NCI-H2107 (cell line): ENCODE results near the gene ACVR2A.
A peak's percentile ranks its signal among the peaks of the same experiment; 100 is the strongest.

ENCODE experiments used
- DNase-seq: peaks from one replicate; lab custom pipeline; 2025; lab: John Stamatoyannopoulos, UW

Gene ACVR2A

DNA sequence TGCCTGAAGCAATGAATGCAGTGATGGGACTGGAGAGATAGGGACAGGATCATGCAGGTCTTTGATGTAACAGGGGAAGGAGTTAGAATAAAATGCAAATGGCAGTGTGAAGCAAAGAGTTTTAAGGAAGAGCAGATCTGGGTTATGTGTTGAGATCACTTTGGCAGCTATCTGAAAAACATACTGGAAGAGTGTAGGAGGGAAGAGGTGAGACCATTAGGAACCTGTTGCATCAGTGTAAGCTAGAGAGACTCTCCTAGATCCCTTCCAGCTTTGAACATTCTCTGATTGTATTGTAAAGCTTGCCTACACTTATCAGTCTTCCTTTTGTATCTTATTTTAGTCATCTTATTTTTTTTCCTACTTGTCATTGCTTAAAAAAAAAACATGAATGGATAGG lies 10.5 kb downstream of the ACVR2A start:
- DNase-seq, result no peak

DNA sequence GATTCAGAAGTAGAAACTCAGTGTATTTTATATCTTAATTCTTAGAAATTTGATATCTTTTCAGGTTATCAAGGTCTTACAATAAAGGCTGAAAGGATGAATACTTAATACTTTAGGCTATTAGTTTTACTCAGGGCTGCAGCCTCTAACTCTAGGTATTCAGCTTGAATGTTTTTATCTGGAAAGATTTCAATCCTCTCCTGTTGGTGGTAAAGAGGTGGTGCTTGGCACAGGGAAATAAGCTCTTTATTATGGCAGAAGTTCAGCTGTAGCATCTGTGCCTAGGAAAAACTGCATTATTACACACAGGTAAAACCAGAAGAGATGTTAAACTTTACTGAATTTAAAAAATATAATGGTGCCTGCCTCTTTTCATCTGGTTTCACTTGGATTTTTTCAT lies 11.1 kb downstream of the ACVR2A start:
- DNase-seq, result no peak

DNA sequence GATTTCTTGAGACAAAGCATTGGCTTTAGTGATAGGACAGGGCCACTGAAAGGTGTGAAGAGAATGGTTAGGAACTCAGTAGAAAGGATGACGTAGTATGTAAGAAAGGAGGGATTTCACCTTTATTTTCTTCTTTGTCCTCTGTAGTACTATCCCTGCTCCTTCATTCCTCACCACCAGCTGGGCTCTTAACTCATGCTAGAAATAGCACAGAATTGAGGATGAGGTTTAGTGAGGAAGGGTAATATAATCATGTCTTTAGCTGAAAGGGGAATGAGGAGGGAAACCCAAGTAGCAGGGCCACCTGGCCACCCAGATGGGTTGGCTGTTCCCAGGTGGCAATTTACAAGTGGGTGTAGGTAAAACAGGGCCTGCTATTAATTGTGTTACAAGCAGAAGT lies 15.2 kb downstream of the ACVR2A start:
- peak; percentile 46 for DNase-seq

DNA sequence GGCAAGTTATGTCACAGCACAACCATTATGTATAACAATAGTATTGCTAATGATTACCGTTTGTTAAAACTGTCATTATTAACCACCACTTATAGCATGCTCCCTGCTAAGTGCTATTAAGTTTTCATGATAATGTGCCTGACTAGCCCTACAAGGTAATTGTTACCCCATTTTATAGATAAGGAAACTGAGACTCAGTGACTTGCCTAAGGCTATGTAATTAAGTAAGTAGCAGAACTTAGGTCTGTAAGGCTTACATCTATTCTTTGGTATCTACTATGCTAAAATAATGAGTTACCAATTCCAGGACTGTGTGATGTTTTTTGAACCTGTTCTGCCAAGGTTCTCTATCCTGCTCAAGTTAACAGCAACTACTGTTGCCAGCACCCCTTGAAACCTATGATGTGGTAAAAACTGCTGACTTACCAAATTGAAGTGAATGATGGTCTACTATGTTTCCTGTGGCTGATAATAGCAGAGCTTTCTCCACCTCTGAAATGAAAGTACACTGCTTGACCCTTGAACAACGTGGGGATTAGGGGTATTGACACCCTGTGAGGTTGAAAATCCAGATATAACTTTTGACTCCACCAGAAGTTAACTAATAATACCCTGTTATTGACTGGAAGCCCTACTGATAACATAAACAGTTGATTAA lies 18.2 kb downstream of the ACVR2A start:
- DNase-seq, result no peak

DNA sequence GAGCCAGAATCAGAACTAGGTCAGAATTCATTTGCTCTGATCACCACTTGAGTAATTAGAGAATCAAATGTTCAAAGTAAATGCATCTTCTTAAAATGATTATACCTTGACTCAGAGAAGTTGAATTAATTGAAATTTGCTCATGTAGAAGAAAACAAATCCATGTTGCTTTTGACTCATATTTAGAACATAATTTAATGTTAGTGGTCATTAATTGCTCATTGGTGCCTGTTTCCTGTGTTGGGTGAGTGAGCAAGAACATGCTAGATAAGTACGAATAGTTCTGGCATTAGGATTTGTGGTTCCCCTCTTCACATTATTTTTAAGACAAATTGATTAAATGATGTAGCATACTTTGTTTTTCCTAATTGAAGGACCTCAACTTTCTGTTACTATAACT lies 19.0 kb downstream of the ACVR2A start:
- DNase-seq, result no peak

DNA sequence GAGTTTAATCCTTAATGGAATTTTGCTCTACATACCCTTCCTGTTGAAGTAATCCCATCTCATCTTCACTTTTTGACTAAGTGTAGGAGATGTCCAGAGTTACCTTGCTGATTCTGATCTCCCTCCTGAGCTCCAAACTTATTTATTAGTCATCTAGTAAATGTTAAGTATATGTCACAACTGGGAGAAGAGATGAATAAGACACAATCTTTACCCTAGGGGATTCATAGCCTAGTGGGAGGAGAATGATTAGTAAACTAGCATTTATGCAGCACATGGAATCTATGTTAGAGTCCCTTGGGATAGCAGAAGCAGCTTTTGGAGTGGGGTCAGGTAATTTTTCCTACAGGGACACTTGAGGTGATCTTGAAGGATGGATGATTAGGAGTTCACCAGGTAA lies 20.7 kb downstream of the ACVR2A start:
- no peak for DNase-seq

DNA sequence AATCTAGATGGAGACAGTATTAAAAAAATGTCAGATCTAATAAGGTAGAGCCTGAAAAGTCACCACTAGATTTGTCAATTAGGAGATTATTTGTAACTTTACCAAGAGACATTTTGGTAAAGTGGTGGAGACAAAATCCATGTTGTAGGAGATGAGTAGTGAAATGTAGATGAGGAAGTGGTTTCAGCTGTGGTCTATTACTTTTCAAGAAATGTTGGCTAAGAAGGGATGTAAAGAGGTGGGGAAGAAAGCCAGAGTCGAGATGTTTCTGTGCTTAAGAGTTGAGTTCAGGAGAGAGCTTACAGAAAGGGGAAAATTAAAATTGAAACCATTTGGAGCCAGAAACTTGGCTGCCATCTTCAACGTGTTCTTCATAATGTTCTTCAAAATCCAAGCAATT lies 22.2 kb downstream of the ACVR2A start:
- no peak for DNase-seq

DNA sequence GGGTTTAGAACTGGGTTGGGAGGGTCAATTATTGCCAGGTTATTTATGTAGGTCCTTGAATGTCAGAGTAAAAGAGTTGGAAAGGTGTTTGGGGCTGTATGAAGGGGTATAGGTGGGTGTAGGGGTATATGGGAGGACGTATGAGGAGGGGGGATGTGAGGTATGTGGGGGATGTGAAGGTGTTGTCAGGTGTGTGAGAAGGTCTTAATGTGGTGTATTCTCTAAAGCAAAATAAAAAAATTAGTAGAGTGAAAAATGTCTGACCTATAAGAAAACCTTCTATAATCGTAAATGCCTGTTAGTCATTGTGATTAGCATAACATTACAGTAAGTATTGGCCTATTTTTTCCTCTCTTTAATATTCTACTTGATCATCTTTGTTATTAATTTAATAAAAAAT lies 25.1 kb downstream of the ACVR2A start:
- DNase-seq, result no peak

DNA sequence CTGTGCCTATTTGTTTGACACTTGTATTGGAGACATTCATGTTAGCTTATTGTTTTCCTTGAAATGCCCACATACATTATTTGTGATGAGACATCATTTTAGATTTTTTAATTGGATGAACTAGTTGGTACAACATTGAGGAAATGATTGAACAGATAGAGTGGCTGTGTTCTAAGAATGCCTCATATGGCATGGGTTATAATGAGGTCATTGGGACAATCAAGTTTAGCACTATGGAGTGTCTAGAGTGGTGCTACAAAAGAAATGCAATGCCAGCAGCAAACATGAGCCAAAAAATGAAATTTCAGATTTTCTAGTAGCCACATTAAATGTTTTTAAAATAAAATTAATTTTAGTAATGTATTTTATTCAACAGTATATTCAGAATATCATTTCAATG lies 28.1 kb downstream of the ACVR2A start:
- DNase-seq, result no peak

DNA sequence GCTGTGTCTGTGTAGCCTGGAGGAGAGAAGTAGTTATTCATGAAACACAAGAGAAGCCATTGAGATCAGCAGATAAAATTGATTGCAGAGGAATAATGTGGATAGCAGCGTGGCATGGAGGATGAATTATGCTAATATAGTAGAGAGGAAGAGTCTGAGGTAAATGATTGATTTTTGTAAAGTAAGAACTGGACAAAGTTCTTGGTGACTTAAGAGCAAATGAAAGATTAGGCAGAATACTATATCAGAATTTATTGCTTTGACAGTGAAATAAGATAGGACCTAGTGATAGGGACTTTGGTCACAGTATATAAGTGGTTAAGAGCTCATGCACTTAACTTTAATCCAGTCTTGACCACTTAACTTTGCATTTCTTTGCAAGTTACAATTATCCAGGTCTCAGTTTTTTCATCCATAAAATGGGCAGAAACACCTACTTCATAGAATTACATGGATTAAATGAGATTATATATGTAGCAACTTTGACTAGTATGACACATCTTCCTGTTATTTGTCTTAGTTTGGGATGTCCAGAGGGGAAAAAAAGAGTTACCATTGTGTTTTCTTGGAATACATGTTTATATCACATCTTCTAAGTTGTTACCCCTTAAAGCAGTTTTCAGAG lies 29.1 kb downstream of the ACVR2A start:
- no peak for DNase-seq

DNA sequence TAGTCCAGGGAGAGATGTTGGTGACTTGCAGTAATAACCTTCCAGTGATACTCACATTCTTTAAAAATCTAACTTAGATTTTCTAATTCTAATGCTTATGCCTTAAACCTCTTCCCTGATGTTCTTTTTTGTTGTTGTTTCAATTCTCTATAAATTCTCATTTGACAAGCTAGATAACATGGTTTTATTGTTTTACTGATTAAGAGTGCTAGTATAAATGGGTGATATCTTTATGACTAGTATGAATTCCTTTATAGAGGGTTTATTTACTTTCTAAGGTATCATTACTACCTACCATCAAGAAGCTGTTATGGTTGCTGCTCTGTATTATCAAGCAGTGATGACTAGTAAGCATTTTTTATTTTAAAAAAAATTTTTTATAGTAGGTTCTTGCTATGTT lies 35.0 kb downstream of the ACVR2A start:
- no peak for DNase-seq

DNA sequence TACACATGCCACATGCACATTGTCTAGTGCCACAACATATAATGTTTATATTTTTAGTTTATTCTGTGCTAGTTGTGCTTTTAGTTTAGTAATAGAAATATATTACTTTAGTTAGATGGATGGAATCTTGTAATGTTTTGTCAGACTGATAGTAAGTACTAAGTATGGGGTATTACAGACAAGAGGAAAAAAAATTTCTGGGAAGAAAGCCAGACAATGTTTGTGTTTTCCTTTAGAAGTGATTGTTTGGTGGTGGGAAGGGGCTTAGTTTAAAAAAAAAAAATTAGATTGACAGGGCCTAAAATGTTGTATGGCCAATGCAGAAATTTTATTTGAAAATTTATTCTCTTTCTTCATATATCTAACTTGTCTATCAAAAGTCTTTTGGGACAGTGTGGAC lies 37.8 kb downstream of the ACVR2A start:
- no peak for DNase-seq

DNA sequence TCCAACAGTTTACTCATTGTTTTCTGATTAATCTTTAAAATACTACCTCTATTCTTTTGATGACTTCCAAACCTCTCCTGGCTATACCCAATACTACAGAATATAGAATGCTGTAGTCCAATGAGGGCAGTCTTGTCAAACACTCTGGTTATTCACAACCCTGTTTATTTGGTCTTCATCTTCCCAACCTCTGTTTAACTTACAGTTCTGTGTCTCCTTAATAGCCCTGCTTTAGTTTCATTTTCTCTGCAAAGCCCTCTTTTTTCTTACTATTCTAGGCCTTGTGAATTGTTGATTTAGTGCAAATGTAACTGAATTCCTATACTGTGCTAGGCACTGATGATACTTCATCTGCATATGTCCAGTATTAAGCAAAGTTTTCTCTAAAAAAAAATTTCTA lies 40.0 kb downstream of the ACVR2A start:
- no peak for DNase-seq

DNA sequence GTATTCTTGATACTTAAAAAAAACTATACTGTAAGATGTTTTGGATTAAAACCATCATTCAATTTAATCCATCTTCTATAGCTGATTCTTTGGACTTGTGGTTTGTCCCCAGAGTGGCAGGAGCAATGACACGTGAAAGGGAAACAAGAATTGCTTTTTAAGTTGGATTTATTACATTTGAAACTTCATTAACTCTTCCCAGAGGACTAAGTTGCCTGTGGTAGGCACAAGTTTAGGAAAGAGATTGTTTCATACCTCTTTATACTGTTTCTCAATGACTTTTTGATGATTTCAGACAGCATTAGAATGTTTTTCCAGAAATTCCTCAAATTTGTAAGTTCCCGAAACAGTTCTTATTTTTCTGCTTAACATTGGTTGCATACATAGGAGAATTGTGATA lies 41.3 kb downstream of the ACVR2A start:
- no peak for DNase-seq

DNA sequence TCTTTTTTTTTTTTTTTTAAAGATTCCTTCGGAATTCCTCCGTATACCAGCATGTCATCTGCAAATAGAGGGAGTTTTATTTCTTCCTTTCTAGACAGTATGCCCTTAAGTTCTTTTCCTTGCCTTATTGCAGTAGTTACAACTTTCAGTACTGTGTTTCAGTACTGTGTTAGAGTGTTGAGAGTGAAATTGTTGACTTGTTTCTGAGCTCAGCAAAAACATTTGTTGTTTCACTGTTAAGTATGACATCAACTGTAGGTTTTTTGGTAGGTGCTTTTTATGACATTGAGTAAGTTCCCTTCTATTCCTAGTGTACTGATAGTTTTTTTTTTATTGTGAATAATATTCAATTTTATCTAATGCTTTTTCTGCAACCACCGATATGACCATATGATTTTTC lies 43.9 kb downstream of the ACVR2A start:
- no peak for DNase-seq

DNA sequence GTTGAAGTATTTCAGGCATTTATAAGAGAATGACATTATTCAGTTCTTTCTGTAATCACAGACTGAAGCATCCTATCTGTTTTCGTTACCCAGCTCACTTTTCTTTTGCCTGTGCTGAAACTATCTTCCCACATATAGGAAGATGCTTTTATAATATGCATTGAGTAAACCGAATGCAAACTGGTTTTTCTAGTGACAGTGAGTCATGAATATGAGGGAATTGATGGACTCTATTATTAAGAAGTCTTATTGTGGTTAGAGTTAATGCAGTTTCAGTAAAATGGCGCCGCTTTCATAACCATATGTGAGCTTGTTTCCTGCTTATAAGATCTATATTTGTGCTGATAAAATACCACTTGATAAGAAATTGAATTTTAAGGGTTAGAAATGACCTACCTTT lies 59.2 kb downstream of the ACVR2A start:
- no peak for DNase-seq

DNA sequence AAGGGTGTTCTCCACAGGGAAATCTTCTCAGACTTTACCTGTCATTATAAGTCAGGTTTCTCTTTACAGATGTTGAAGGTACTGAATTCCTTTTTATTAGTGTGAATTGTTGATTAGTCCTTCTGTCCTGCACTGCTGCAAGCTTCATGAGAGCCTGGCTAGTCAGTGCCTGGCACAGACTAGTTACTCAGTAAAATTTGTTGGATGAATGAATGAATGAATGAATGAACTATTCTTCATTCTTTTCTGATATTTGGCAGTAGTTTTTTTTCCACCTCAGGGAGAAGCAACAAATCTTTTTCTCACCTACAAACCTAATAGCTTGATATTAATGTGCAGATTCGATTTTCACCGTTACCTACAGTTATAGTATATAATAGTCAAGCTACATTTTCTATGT lies 64.3 kb downstream of the ACVR2A start:
- no peak for DNase-seq

DNA sequence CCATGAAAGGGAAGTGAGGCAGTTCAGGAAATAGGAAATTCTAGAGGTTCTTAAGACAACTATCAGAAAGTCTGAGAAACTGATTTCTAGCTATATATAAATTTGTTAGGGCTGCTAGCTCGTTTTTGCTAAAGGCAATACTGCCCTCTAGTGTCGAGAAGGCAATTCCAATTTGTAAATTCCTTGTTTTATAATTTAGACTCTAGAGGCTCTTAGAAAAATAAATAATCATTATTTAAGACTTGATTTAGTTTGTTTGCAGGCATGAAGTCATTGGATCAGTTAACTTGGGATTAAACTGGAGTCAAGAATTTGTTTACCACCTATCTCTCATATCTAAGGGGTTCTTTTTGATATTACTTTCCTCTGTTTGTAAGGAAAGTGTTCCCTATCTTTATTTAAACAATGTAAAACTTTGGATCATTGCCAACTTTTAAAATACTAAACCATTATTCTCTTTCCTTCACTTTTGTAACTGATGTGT lies 66.2 kb downstream of the ACVR2A start:
- peak; percentile 10 for DNase-seq

DNA sequence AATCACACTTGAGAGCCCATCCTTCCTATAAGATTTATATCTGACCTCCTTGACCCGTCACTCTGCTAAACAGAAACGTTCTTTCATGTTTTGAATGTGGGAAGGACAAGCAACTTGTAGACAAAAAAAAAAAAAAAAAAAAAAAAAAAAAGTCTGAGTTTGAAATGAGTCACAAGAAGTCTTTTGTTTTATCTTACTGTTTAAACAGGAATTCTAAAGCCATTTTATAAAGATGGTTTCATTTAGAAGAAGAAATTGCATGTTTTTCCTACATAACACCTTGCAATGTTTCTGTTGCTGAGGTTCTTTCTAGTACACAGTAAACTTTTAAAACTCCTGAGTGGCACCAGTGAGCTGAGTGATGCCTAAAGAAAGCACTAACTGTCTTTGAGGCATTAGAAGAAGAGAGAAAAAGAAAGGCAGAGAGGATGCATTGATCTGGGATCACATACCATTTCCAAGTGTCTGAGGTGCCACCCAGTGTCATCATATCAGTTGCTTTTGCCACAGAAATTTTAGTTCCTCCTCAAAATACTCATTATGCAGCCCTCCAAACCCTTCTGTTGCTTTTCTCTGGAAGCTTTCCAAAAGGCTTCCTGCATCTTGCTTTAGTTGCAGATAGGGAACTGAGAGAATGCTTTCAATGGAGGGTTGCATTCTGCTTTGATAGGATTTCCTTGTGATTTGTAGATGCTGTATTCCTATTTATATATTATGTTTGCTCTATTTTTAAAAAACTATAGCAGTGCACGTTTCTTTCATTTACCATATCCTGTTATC lies 69.1 kb downstream of the ACVR2A start:
- DNase-seq, result no peak

DNA sequence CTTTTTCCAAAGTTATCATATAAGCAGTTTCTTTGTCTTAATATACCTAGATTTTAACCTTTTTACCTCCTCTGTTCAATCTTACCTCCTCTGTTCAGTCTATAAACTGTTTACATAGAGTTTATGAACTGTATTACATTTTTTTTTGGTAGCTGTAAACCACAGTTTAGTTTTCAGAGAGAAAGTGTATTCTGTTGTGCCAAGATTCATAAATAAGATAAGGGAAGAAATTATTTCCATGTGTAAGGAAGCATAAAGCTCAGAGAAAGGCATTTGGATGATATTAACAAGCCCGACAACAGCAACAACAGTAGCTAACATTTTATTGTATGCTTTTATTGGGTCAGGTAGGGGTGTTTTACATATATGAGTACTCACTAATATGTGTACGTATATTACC lies 71.2 kb downstream of the ACVR2A start:
- DNase-seq, result no peak

DNA sequence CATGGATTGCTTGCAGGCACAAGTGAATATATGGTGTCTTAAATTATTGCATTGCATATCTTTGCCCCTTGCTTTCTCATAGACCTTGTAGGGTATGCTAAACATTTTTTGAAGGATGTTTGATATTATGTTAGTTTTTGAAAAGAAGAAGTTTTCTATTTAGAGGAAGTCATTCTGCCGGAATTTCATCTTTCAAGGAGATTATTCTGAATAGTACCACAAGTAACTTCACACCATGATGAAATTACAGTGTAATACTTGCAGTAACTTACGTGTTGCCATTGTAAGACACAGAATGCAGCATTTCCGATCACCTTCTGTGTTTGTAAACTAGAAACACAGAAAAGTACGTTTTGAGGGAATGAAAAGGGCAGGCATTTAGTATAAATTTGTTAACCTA lies 71.9 kb downstream of the ACVR2A start:
- no peak for DNase-seq

DNA sequence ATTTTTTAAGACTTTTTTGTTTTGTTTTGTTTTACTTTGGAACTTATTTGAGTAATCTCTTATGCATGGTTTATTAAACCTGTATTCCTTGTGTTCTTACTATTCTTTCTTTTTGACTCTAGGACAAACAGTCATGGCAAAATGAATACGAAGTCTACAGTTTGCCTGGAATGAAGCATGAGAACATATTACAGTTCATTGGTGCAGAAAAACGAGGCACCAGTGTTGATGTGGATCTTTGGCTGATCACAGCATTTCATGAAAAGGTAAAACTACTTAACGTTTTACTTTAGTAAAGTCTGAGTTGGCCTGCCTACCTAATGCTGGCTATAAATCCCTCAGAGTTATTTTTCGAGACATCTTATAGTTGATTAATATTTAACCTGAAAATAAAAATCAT lies 72.3 kb downstream of the ACVR2A start:
- DNase-seq, result no peak

DNA sequence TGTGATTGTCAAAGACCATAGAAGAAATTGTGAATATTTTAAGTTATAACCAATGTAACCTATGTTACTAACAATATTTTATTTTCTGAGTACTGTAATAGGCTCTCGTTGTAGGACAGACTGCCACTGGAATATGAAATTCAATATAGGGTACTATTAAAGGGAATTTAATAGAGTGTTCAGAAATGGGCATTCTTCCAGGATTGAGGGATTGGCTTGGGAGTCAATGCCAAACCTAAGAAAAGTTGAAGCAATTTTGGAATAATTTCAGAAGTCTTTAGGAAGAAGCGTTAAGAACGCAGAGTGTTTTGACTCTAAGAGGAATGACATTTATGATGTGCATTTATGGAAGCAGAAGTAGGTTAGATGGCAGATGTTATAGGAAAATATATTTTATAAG lies 79.0 kb downstream of the ACVR2A start:
- DNase-seq, result no peak
